Neuronal stem cell (in vitro differentiated cells): ENCODE data around the gene SLC2A13.

ENCODE experiments used
- DNase-seq: peaks from one replicate; pipeline ENCODE4 v3.0.0-alpha.2; 2013; ENCODE audit warnings: low spot score
- H2AFZ ChIP-seq: one replicate; pipeline ENCODE4 v1.6.1; 2013; ENCODE audit warnings: mild to moderate bottlenecking, low read length, inconsistent platforms
- H2AK5ac ChIP-seq: 2 replicates; pipeline ENCODE4 v1.6.1; 2013; ENCODE audit warnings: low read depth, mild to moderate bottlenecking, inconsistent platforms, low read length, moderate library complexity, mixed read lengths
- H2BK120ac ChIP-seq: 2 replicates; pipeline ENCODE4 v1.6.1; 2013; ENCODE audit warnings: low read depth, mild to moderate bottlenecking, inconsistent platforms, low read length, moderate library complexity, mixed read lengths
- H2BK12ac ChIP-seq: one replicate; pipeline ENCODE4 v1.6.1; 2013; ENCODE audit warnings: low read length, inconsistent platforms
- H2BK15ac ChIP-seq: 2 replicates; pipeline ENCODE4 v1.6.1; 2013; ENCODE audit warnings: mild to moderate bottlenecking, low read length, inconsistent platforms, mixed read lengths
- H2BK5ac ChIP-seq: one replicate; pipeline ENCODE4 v1.6.1; 2013; ENCODE audit warnings: inconsistent platforms, mild to moderate bottlenecking, low read length, moderate library complexity
- H3K14ac ChIP-seq: one replicate; pipeline ENCODE4 v1.6.1; 2013; ENCODE audit warnings: low read length, inconsistent platforms
- H3K18ac ChIP-seq: 2 replicates; pipeline ENCODE4 v1.6.1; 2013; ENCODE audit warnings: low read length, inconsistent platforms
- H3K23ac ChIP-seq: 2 replicates; pipeline ENCODE4 v1.6.1; 2013; ENCODE audit warnings: low read depth, mild to moderate bottlenecking, mixed read lengths, low read length, inconsistent platforms; ENCODE audit not compliant: poor library complexity
- H3K27ac ChIP-seq: replicated peaks from 3 replicates; pipeline ENCODE4 v1.5.1; 2013; ENCODE audit warnings: low read length, inconsistent platforms
- H3K27me3 ChIP-seq, 3 experiments: 2 replicates each; pipeline ENCODE4 v1.6.1; 2013; ENCODE audit warnings: low read length in 3 of 3, mild to moderate bottlenecking in 2 of 3, inconsistent platforms in 1 of 3, low read depth in 1 of 3, mixed read lengths in 1 of 3, moderate library complexity in 1 of 3; ENCODE audit not compliant: control insufficient read depth in 3 of 3, insufficient read depth in 3 of 3
- H3K36me3 ChIP-seq, 2 donors: replicated peaks in 1 of 2; 2 replicates each; pipeline ENCODE4 v1.6.1; 2013; ENCODE audit warnings: low read length in 2 of 2; ENCODE audit not compliant: control insufficient read depth in 2 of 2, insufficient read depth in 2 of 2
- H3K4ac ChIP-seq: 2 replicates; pipeline ENCODE4 v1.6.1; 2013; ENCODE audit warnings: inconsistent platforms, mild to moderate bottlenecking, low read length, moderate library complexity
- H3K4me1 ChIP-seq, 2 donors: 1 replicate in 1 of 2; 2 replicates in 1 of 2; pipeline ENCODE4 v1.6.1; 2013; ENCODE audit warnings: low read length in 2 of 2, low read depth in 1 of 2; ENCODE audit not compliant: control insufficient read depth in 2 of 2, insufficient read depth in 1 of 2
- H3K4me2 ChIP-seq: one replicate; pipeline ENCODE4 v1.6.1; 2013; ENCODE audit warnings: mild to moderate bottlenecking, low read length, inconsistent platforms; ENCODE audit not compliant: insufficient read depth, poor library complexity, severe bottlenecking
- H3K4me3 ChIP-seq, 2 donors: 2 replicates each; pipeline ENCODE4 v1.5.1; 2013; ENCODE audit warnings: low read length in 2 of 2, mild to moderate bottlenecking in 2 of 2, inconsistent platforms in 1 of 2, moderate library complexity in 1 of 2
- H3K79me1 ChIP-seq: one replicate; pipeline ENCODE4 v1.6.1; 2013; ENCODE audit warnings: low read depth, mild to moderate bottlenecking, inconsistent platforms, low read length, moderate library complexity
- H3K9ac ChIP-seq: one replicate; pipeline ENCODE4 v1.6.1; 2013; ENCODE audit warnings: mild to moderate bottlenecking, low read depth, low read length, inconsistent platforms; ENCODE audit not compliant: poor library complexity
- H3K9me3 ChIP-seq, 2 donors: replicated peaks in 1 of 2; 2 replicates each; pipeline versions ENCODE3 to v1.6.1; 2013; ENCODE audit warnings: low read length in 2 of 2, mild to moderate bottlenecking in 2 of 2, inconsistent platforms in 1 of 2, low read depth in 1 of 2, mixed read lengths in 1 of 2, moderate library complexity in 1 of 2; ENCODE audit not compliant: control insufficient read depth in 2 of 2, insufficient read depth in 1 of 2
- H4K8ac ChIP-seq: one replicate; pipeline ENCODE4 v1.6.1; 2013; ENCODE audit warnings: low read depth, mild to moderate bottlenecking, inconsistent platforms, low read length, moderate library complexity
- H4K91ac ChIP-seq: one replicate; pipeline ENCODE4 v1.6.1; 2013; ENCODE audit warnings: low read length, low read depth, mild to moderate bottlenecking, inconsistent platforms; ENCODE audit not compliant: poor library complexity
- WGBS, 2 donors: extraction: QIAGEN DNeasy Blood & Tissue Kit; methylation state at CpG; one replicate each; pipeline ENCODE4 v1.1.7; 2013; ENCODE audit warnings: missing lambda C conversion rate in 2 of 2, mixed read lengths in 1 of 2; ENCODE audit not compliant: insufficient read length in 2 of 2, insufficient replicate concordance in 1 of 2; ENCODE audit errors: extremely low coverage in 2 of 2; 5-methylcytosine and 5-hydroxymethylcytosine counted together

SLC2A13 gene

DNA sequence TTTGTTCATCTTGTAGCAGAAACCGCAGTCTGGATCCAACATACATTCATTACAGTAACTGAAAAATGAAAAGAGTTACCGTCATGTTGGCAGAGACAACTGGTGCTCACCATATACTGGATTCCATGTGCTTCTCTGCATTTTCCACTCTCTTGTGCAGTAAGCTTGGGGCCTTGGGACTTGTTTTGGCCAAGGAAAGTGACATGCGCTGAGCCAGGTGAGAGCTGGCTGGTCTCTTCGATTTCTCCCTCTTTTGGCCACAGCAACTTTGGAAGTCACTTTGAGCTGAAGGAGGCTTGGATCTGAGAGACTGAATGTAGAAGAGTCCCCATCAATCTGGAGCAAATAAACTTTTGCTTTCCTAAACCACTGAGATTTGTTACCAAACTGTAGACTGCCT, 275.7 kb downstream of the SLC2A13 start:
- no peak overlapping the region for H2BK120ac ChIP-seq
- DNase-seq: no peak
- no peak overlapping the region for H3K4me3 ChIP-seq
- H2BK5ac ChIP-seq: no peak overlapping the region
- H2AFZ ChIP-seq: no peak overlapping the region
- no peaks in the 10 kb centered on the region for H3K9me3 ChIP-seq
- H3K4ac ChIP-seq: no peak overlapping the region
- H2BK15ac ChIP-seq: no peak overlapping the region
- no peak overlapping the region for H3K23ac ChIP-seq
- no peaks in the 10 kb centered on the region for H3K4me1 ChIP-seq
- H2AK5ac ChIP-seq: no peak overlapping the region
- no peaks in the 10 kb centered on the region for H3K36me3 ChIP-seq
- H3K79me1 ChIP-seq: no peaks in the 10 kb centered on the region
- H4K91ac ChIP-seq: no peak overlapping the region
- H4K8ac ChIP-seq: no peak overlapping the region
- H3K27ac ChIP-seq: no peak overlapping the region
- no peak overlapping the region for H3K9ac ChIP-seq
- no peaks in the 10 kb centered on the region for H3K27me3 ChIP-seq
- H2BK12ac ChIP-seq: no peak overlapping the region
- no peak overlapping the region for H3K14ac ChIP-seq
- WGBS, 2 donors: no CpG with 5 or more reads among the region's 4 CpGs
- no peak overlapping the region for H3K18ac ChIP-seq
- no peak overlapping the region for H3K4me2 ChIP-seq

DNA sequence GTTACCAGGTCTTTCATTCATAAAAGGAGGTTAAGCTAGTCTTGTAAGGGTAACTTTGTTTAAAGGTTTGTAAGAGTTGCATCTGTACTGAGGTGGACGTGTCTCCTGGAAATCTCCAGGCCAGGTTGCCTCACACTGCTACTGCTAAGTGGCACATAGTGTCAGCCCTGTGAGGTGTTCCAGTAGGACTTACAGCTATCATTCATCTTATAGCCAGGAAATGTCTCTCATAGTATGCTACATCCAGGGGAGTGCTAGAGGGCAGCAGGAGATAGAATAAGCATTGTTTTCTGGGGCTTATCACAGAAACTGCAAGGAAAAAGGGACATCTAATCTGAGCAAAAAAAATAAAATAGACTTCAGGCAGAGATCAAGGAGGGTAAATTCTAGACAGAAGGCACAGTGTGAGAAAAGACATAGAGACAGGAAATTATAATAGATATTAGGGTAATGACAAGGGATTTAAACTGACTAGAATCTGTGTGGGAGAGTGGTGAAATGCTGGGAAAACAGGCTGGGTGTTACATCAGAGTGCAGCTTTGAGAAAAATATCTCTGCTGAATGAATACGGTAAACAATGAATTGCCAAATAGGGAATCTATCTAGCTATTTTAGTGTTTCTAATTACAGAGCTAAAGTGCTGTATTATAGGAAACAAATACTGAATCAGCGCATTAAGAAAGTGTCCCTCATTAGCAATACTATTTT, 281.2 kb downstream of the SLC2A13 start:
- Histone ChIP-seq H2BK15ac (no peak overlapping the region), H3K4me3 (no peak overlapping the region), H3K9me3 (no peaks in the 10 kb centered on the region), H3K36me3 (no peaks in the 10 kb centered on the region), H2BK120ac (no peak overlapping the region), H2AFZ (peak overlapping the region; percentile 13), H2AK5ac (no peak overlapping the region), H3K9ac (no peak overlapping the region), H3K27me3 (no peaks in the 10 kb centered on the region), H3K14ac (no peak overlapping the region), H2BK12ac (no peak overlapping the region), H3K79me1 (no peaks in the 10 kb centered on the region), H4K91ac (no peak overlapping the region), H3K23ac (no peak overlapping the region), H3K4me1 (no peaks in the 10 kb centered on the region), H4K8ac (no peak overlapping the region), H3K18ac (no peak overlapping the region), H3K4ac (no peak overlapping the region), H3K27ac (no peak overlapping the region), H2BK5ac (no peak overlapping the region), H3K4me2 (no peak overlapping the region)
- no peak for DNase-seq
- WGBS, 2 donors: no CpG with 5 or more reads among the region's 3 CpGs

DNA sequence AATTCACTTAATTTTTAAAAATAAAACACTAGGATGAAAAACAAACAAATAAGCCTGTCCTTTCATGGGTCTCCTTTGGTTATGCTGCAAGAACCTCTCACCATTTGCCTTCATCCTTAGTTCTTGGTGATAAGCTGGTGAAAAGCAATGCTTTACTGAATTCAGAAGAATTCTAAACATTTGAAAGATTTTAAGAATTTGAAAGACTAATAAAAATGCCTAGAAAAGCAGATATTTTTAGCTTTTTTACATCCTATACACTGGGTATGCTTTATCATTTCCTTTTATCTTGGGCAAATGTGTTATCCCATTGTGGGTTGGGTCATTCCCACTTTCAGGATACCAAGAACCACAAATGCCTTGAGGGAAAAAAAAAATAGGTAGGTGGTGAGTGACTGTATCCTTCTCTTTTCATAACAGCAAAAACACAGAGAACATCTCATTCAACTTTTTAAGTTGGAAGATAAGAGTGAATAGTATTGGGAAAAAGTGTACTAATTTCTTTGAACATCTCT, 289.2 kb downstream of the SLC2A13 start:
- DNase-seq: no peak
- no peaks in the 10 kb centered on the region for H3K36me3 ChIP-seq
- H4K91ac ChIP-seq: no peak overlapping the region
- no peaks in the 10 kb centered on the region for H3K79me1 ChIP-seq
- H2AFZ ChIP-seq: no peak overlapping the region
- H2BK5ac ChIP-seq: no peak overlapping the region
- no peak overlapping the region for H3K18ac ChIP-seq
- H3K9me3 ChIP-seq: no peaks in the 10 kb centered on the region
- no peak overlapping the region for H4K8ac ChIP-seq
- no peak overlapping the region for H2BK120ac ChIP-seq
- H3K4me1 ChIP-seq: no peaks in the 10 kb centered on the region
- no peaks in the 10 kb centered on the region for H3K27me3 ChIP-seq
- no peak overlapping the region for H3K23ac ChIP-seq
- H3K27ac ChIP-seq: no peak overlapping the region
- H3K4ac ChIP-seq: no peak overlapping the region
- no peak overlapping the region for H3K4me3 ChIP-seq
- H3K14ac ChIP-seq: no peak overlapping the region
- H2BK15ac ChIP-seq: no peak overlapping the region
- no peak overlapping the region for H2BK12ac ChIP-seq
- no peak overlapping the region for H2AK5ac ChIP-seq
- no peak overlapping the region for H3K9ac ChIP-seq
- no peak overlapping the region for H3K4me2 ChIP-seq

DNA sequence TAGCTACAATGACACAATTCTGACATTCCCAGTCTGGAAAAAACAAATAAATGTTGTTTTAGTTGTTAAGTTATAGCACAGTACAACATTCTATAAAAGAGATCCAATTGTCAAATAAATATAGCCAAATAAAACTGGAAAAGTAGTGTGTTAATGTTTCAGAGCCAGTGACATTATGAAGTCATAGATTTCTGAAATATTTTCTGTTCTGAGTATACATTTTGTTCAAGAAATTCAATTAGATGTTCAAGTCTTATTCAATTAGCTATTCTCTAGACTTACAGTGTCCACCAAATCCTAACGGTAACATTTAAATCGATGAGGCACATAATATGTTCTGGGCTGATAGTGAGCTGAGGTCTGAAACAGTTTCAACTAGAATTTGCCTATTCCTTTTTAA, 290.1 kb downstream of the SLC2A13 start:
- Histone ChIP-seq H3K4me3 (no peak overlapping the region), H3K9me3 (no peaks in the 10 kb centered on the region), H3K23ac (no peak overlapping the region), H4K8ac (no peak overlapping the region), H3K18ac (no peak overlapping the region), H2AK5ac (no peak overlapping the region), H3K27ac (no peak overlapping the region), H2AFZ (no peak overlapping the region), H2BK12ac (no peak overlapping the region), H2BK120ac (no peak overlapping the region), H3K4ac (no peak overlapping the region), H2BK15ac (no peak overlapping the region), H4K91ac (no peak overlapping the region), H3K9ac (no peak overlapping the region), H3K36me3 (no peaks in the 10 kb centered on the region), H3K14ac (no peak overlapping the region), H3K27me3 (no peaks in the 10 kb centered on the region), H3K4me2 (no peak overlapping the region), H2BK5ac (no peak overlapping the region), H3K79me1 (no peaks in the 10 kb centered on the region), H3K4me1 (no peaks in the 10 kb centered on the region)
- no CpG with 5 or more reads among the region's 2 CpGs for WGBS, 2 donors
- no peak for DNase-seq
